HG02678 (cell line): ENCODE data around the gene PI4KA.
"Not testable (repeated sequence)": the region's sequence is repeated elsewhere in the genome, so short reads cannot be mapped to it uniquely, and the experiment has no call there.

ENCODE experiments used
- ATAC-seq: cut with Tn5 transposase; IDR thresholded peaks from one replicate; pipeline ENCODE4 v1.9.1; 2021; ENCODE audit warnings: mild to moderate bottlenecking, moderate library complexity; ENCODE audit not compliant: unreplicated experiment

PI4KA gene

DNA sequence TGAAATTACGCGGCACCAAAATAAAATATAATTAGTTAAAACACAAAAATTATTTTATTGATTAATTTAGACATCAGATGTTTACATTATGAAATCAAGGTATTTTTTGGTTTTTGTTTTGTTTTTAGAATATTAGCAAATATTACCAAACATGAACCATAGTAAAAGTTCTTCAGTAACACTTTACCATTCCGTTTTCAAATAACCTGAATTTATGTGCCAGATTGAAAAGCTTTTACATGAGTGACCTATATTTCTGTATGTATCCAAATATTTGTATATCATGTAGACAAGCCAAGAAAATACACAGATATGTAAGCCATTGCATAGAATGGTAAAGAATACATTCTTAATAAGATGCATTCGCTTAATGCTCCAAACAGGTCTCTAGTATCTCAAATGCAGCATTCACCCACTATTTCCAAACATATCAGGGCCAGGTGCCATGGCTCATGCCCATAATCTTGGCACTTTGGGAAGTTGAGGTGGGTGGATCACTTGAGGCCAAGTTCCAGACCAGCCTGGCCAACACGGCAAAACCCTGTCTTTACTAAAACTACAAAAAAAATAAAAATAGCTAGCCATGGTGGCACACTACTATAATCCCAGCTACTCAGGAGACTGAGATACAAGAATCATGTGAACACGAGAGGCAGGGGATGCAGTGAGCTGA lies 187.1 kb downstream of the PI4KA start:
- ATAC-seq = no peak

DNA sequence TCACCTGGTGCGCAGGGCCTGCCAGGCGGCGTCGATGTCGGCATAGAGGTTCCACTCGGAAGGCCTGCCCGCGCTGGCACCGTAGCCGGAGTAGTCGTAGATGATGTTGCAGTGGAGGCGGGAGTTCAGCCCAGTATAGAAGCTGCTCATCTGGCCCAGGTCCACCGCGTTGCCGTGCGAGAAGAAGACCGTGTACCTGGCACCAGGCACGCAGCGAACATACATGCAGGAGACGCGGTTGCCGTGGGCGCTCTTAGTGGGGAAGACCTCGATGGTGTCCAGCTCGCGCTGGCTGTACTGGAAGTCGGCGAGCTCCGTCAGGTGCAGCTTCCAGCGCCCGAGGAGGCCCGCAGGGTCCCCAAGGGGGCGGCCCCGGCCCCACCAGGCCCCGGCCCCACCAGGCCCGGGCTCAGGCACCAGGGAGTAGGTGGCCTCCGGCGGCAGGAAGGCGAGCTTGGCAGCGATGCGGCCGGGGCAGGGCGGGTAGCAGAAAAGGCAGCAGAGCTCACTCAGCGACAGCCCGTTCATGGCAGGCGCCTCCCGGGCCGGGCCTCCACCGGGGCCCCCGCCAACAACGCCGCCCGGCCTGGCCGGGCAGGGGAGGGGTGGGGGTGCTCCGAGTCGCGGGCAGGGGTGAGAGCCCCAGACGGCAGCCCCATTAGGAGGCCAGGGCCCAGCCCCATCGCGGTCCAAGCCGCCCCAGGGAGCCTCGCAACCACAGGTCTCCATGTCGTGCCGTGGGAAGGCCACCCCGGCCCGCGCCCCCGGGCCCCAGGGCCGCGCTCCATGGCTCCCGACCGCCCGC lies 188.0 kb downstream of the PI4KA start:
- ATAC-seq = not testable (repeated sequence)

DNA sequence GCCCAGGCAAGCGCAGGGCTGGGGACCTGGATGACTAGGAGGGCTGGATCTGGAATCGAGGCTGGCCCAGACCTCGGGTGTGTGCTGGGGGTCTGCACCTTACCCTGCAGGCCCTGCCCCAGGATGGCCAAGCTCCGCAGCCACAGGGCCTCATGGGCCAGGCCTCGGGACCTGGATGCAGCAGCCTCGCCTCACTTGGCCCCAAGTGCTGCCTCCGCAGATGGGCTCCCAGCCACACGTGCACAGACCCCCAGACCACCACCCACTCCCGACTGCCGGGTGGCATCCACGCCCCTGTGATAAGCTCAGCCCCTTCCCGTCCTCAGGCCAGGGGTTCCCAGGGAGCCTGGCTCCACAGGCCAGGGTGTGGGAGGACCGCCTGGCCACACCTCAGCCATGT lies 188.7 kb downstream of the PI4KA start:
- ATAC-seq = not testable (repeated sequence)

DNA sequence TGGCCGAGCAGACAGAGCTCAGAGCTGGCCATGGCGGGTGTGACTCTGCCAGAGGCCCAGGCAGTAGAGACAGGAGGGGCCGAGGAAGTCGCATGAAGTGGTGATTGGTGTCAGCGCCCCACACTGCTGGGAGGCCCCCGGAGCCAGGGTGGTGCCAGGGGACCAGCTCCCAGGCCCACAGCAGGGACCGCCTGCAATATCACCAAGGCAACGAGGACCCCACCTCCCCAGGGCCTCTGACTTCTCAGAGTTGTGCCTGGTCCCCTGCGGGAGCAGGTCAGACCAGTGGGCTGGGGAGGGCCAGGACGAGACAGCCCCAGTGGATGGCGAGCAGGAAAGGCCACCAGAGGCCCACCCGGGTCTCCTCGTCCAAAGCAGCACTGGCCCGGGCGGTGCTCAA lies 189.1 kb downstream of the PI4KA start:
- ATAC-seq = not testable (repeated sequence)

DNA sequence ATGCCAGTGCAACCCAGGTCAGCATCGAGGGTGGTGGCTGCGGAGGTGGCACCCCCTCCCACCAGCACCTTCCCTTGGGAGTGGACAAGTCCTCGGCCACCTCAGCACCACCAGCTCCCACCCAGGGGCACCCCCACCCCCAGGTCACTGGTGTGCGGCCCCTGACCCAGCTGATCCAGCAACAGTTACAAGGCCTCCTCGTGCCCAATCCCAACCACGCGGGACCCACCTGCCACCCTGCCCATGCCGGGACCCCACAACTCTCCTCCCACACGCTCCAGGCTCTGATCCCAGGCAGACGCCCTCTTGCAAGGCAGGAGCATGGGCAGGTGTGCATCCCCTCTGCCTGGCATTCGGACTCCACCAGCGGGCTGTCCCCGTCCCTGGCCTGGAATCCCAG lies 189.8 kb downstream of the PI4KA start:
- ATAC-seq = not testable (repeated sequence)

DNA sequence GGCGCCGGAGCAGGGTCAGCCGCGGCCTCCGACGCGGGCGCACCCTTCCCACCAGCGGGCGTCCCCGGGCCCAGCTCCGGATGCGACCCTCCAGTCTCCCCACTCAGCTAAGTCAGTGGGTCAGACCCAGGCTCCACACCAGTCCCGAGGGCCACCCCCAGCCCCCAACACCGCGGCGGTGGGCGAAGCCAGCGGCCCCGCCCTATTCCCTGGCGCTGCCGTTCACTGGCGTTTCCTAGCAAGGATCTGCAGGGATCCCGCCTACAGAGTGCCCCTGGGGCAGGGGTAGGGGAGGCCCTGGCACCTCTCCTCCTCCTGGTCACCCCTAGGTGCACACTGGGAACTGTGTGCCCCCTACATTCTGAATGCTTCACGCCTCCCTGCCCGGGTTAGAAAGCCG lies 190.4 kb downstream of the PI4KA start:
- not testable (repeated sequence) for ATAC-seq

DNA sequence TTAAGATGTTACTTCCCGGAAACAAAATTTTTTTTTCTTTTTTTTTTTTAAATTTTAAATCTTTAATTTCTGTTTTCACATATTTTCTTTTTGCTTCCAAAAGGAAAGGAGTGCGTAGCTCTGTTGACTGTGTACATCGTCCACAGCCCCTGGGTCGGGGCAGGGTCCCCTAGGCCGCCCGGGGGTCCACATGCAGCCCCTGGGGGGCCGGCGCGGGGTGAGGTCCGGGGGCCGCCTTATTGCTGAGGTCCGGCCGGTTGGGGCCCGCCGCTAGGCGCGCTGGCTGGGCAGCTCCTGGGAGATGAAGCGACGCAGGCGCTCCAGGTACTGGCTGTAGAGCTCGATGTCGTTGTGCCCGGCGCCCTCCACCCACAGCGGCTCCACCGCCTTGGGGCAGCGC lies 191.1 kb downstream of the PI4KA start:
- not testable (repeated sequence) for ATAC-seq

DNA sequence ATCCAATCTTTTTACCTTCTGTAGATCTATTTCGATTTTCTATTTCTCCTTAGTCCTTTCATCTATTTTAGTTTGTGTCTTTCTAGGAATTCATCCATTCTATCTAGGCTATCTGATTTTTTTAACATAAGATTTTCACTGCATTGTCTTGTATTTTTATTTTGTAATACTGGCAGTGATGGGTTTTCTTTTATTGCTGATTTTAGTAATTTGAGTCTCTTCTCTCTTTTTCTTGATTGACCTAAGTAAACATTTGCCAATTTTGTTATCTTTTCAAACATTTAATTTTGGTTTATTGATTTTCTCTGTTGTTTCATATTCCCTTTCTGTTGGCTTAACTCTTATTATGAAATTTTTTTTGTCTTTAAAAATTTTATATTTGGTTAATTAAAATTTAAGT lies 192.1 kb downstream of the PI4KA start:
- ATAC-seq = no peak

DNA sequence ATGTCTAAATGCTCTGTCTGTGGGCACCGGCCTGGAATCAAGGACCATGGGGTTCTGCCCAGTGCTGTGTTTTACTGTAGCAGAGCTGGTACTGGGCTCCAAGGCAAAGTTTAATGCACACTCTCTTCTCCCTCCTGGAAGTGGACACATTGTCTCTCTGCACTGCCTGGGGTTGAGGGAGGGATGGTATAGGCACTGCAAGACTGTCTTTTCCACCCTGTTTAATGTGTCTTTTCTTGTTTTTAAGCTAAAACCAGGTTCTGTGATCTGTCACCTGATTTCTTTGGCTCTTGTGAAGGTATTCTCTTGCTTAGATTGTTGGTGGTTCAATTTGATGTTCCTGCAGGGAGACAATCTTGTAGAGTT lies 194.0 kb downstream of the PI4KA start:
- no peak for ATAC-seq

DNA sequence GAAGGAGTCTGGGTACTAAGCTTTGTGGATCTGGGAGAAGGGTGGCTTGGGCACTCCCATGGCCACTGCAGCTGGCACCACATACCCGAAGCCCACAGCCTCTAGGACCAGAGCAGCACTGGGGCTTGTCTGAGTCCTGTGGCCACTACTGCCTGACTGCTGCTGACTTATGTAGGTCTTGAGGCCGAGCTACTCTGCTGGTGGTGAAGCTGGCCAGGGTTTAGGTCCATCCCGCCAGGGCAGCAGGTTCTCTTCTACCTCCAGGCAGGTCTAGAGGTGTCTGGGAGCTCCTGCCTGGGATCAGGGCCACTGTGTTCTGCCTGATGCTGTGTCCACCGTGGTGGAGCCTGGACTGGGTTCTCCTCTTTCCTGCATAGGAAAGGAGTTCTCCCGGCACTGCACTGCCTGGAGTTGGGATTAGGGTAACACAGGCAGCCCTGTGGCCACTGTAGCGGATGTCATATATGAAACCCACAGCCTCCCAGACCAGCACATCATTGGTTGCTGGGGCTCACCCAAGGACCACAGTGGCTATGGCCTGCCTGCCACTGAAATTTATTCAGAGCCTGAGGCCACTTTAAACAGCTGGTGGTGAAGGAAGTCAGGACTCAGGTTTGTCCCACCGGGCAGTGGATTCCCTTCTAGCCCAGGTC lies 194.5 kb downstream of the PI4KA start:
- no peak for ATAC-seq

DNA sequence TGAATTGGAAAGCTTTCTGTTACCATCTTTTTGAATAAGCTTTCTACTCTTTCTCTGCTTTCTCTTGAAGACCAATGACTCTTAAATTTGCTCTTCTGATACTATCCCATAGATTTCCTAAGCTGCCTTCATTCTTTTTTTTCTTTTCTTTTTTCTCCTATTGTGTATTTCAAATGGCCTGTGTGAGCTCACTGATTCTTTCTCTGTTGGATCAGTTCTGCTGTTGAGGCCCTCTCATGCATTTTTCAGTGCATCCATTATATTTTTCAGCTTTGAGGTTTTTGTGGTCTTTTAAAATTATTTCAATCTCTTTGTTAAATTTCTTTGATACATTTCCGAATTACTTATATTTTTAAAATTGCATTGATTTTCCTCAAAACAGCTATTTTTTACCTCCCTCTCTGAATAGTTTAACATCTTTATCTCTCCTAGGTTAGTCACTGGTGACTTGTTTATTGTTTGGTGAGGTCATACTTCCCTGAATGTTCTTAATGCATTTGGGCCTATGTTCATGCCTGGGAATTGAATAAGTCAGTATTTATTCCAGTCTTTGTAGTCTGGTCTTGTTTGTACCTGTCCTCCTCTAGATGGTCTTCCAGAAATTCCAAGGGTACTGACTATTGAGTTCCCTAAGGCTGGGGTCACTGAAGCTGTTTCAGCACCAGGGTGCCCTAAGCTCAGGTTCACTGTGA lies 195.3 kb downstream of the PI4KA start:
- no peak for ATAC-seq

DNA sequence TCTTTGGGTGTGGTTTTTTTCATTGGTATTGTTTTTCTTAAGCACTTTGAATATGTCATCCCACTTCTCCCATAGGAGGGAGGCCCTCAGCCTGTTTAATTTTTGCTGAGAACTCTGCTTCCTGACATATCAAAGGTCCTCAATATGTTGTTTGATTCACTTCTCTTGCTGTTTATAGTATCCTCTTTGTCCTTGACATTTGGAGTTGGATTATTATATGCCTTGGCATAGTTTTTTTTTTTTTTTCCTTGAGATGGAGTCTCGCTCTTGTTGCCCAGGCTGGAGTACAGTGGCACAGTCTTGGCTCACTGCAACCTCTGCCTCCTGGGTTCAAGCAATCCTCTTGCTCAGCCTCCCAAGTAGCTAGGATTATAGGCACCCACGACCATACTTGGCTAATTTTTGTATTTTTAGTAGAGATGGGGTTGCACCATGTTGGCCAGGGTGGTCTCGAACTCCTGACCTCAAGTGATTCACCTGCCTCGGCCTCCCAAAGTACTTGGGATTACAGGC lies 196.0 kb downstream of the PI4KA start:
- ATAC-seq = not testable (repeated sequence)

DNA sequence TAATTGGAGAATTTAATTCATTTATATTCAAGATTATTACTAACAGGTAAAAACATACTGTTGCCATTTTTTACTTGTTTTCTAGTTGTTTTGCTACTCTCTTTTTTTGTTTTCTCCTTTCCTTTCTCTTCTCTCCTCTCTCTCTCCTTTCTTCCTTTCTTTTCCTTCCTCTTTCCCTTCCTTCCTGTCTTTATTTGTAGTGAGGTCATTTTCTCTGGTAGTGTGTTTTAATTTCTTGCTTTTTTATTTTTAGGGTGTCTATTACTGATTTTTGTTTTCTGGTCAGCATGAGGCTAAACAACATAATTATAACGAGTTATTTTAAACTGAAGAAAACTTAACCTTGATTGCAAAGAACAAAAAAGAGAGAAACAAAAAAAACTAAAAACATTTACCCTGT lies 197.1 kb downstream of the PI4KA start:
- ATAC-seq = no peak

DNA sequence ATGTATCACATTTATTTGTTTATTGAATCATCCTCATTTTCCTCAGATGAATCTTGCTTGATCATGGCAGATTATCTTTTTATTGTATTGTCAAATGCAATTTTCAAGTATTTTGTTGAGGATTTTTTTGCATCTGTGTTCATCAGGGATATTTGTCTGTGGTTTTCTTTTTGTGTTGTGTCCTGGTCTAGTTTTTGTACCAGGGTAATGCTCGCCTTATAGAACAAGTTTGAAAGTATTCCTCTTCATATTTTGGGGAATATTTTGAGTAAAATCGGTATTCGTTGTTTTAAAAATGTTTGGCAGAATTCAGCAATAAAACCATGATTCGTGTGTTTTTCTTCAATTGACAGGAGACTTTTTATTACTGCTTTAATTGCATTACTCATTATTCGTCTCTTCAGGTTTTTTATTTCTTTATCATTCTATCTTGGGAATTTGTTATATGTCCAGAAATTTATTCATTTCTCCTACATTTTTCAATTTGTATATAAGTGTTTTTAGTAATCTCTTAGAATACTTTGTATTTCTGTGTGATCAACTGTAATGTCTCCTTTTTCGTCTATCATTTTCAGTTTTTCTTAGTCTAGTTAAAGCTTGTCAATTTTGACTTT lies 198.1 kb downstream of the PI4KA start:
- no peak for ATAC-seq

DNA sequence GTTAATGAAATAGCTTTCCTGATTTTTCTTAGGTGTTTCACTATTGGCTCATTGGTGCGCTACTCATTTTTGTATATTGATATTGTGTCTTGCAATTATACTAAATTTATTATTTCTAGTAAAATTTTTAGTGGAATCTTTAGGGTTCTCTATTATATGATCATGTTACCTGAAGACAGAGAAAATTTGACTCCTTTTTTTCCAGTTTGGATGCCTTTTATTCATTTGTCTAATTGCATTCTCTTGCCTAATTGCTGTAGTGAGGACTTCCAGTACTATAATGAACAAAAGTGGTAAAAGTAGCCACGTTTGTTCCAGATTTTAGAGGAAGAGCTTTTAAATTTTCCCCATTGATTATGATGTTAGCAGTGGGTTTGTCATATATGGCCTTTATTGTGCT lies 198.7 kb downstream of the PI4KA start:
- ATAC-seq = no peak

DNA sequence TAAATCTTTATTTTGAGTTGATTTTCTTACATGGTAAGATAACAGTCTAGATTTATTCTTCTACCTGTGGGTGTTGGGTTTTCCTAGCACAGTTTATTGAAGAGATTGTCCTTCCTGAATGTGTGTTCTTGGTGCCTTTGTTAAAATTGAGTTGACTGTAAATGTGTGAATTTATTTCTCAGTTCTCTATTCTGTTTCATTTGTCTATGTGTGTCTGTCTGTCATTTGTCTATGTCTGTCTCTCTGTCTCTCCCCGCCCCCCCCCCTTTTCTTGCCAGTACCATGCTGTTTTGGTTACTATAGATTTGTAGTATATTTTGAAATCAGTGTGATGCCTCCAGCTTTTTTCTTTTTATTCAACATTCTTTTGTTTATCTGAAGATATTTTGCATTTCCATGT lies 199.4 kb downstream of the PI4KA start:
- ATAC-seq = no peak

DNA sequence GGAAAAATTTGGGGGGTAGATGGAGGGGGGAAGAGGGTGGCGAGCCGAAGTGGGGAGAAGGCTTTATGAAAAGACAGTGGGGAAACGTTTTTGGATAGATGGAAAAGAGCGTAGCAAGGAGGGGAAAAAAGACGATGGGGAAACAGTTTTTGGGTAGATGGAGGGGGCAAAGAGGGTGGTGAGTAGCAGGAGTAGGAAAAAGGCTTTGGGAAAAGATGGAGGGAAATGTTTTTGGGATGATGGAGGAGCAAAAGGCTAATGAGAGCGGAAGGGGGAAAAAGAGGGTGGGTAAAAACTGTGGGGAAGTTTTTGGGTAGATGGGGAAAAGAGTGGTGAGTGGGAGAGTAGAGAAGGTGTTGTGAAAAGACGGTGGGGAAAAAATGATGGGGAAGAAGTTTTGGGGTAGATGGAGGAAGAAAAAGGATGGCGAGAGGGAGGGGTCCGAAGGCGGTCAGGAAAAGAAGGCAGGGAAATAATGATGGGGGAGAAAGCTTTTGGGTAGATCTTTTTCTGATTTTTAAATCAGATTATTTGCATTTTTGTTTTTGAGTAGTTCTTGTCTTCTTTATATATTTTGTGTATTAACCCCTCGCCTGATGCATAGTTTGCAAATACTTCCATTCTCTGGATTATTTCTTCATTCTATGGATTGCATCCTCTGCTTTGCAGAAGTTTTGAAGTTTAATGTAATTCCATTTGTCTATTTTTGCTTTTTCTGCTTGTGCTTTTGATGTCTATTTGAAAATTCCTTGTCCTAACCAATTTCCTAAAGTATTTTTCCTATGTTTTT lies 200.0 kb downstream of the PI4KA start:
- no peak for ATAC-seq

DNA sequence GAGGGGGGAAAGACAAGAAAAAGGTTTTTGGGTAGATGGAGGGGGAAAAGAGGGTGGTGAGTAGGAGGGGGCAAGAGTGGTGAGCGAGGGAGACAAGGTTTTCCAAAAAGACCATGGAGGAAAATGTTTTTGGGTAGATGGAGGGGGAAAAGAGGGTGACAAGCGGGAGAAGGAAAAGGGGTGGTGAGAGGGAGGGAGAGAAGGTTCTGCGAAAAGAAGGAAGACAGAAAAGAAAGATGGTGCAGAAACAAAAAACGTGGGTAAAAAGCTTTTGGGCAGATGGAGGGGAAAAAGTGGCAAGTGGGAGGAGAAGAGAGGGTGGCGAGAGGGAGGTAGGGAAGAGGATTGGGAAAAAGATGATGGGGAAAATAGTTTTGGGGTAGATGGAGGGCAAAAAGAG lies 200.6 kb downstream of the PI4KA start:
- ATAC-seq = no peak
